Mammary epithelial cell (primary cell): ENCODE measurements around the gene ADD2.

Experiments
- CTCF ChIP-seq, 2 donors: IDR thresholded peaks in 1 of 2; conservative IDR thresholded peaks in 1 of 2; 2 replicates each; pipeline ENCODE4 v1.5.1; 2011 to 2012; ENCODE audit warnings: inconsistent platforms in 2 of 2, low read length in 2 of 2, mild to moderate bottlenecking in 2 of 2, control low read depth in 1 of 2, low read depth in 1 of 2; ENCODE audit not compliant: insufficient read depth in 1 of 2; ENCODE audit errors: extremely low read depth in 1 of 2
- EZH2 ChIP-seq: IDR thresholded peaks from 2 replicates; pipeline ENCODE4 v1.6.1; 2012; ENCODE audit warnings: low read length, inconsistent platforms, borderline replicate concordance

- TF ChIP-seq EZH2 = no peak
- no peak for TF ChIP-seq CTCF (conservative IDR thresholded peaks at IDR 0.05 in 1 of 2, IDR thresholded peaks at IDR 0.05 in 1 of 2; ENCODE audit: extremely low read depth in 1 of 2, insufficient read depth in 1 of 2, low read depth in 1 of 2, low read length in 2 of 2)
Measured at GRCh38 chr2:70670626-70671025, 97.4 kb downstream of the ADD2 start.
